ENCODE data around the gene MAGEA10. TPM values are rescaled to one million over a fixed set of nuclear protein-coding genes. Genes with fewer than 3 reads are reported as not detected.
"Not testable (repeated sequence)": the region's sequence is repeated elsewhere in the genome, so short reads cannot be mapped to it uniquely, and the experiment has no call there.

MAGEA10 gene
- total RNA-seq, 1 donor from 2014 or later, result not detected

DNA sequence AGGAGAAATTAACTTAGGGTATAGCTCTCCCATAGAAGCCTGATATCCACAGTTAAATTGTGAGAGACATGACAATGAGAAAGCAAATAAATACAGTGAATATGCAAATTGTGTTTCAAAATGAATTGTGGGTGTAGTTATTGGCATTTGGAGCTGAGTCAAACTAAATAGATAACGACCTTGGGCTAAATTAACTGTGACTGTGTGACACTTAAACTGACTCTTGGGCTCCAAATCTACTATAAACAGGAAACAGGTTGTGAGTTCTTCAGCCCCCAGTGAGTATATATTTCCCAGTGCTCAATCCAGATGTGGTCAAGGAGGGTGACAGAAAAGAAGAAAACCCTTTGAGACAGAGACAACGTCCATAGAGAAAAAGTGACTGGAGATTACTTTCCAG lies 11.3 kb upstream of the MAGEA10 start:
- no peaks in the 10 kb centered on the region for H3K36me3 ChIP-seq
- TF ChIP-seq, protein P1, sequence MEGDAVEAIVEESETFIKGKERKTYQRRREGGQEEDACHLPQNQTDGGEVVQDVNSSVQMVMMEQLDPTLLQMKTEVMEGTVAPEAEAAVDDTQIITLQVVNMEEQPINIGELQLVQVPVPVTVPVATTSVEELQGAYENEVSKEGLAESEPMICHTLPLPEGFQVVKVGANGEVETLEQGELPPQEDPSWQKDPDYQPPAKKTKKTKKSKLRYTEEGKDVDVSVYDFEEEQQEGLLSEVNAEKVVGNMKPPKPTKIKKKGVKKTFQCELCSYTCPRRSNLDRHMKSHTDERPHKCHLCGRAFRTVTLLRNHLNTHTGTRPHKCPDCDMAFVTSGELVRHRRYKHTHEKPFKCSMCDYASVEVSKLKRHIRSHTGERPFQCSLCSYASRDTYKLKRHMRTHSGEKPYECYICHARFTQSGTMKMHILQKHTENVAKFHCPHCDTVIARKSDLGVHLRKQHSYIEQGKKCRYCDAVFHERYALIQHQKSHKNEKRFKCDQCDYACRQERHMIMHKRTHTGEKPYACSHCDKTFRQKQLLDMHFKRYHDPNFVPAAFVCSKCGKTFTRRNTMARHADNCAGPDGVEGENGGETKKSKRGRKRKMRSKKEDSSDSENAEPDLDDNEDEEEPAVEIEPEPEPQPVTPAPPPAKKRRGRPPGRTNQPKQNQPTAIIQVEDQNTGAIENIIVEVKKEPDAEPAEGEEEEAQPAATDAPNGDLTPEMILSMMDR (IDR thresholded peaks at IDR 0.05), result no peak
- no peaks in the 10 kb centered on the region for H3K27me3 ChIP-seq (ENCODE audit: low read depth)
- H3K27ac ChIP-seq, result no peak overlapping the region
- no peak for DNase-seq
- no peaks in the 10 kb centered on the region for H3K9me3 ChIP-seq
- H3K4me1 ChIP-seq, result no peaks in the 10 kb centered on the region
- ATAC-seq, result no peak
- no peak overlapping the region for H3K4me3 ChIP-seq
- intact Hi-C loops (cut with DNase I), result no loop called here

GRCh38 chrX:152139589-152139988 lies 1.2 kb upstream of the MAGEA10 start:
- H3K36me3 ChIP-seq, result no peaks in the 10 kb centered on the region
- H3K4me1 ChIP-seq, result no peaks in the 10 kb centered on the region
- no peaks in the 10 kb centered on the region for H3K27me3 ChIP-seq (ENCODE audit: low read depth)
- H3K4me3 ChIP-seq, result no peak overlapping the region
- DNase-seq, result no peak
- intact Hi-C loops (cut with DNase I), result no loop called here
- H3K27ac ChIP-seq, result no peak overlapping the region
- ATAC-seq, result no peak
- TF ChIP-seq, protein P1 (IDR thresholded peaks at IDR 0.05), result no peak
- no peaks in the 10 kb centered on the region for H3K9me3 ChIP-seq

- intact Hi-C loops (cut with DNase I), result no loop called here
- DNase-seq (no peak), ATAC-seq (no peak)
- Histone ChIP-seq H3K36me3 (no peaks in the 10 kb centered on the region), H3K27me3 (ENCODE audit: low read depth) (no peaks in the 10 kb centered on the region), H3K4me3 (no peak overlapping the region), H3K4me1 (no peaks in the 10 kb centered on the region), H3K27ac (no peak overlapping the region), H3K9me3 (no peaks in the 10 kb centered on the region)
- TF ChIP-seq, protein P1 (IDR thresholded peaks at IDR 0.05), result no peak
Measured at GRCh38 chrX:152137771-152138387, 498 bp downstream of the MAGEA10 start.

GRCh38 chrX:152136312-152136711 lies 2.1 kb downstream of the MAGEA10 start:
- Histone ChIP-seq H3K27ac (no peak overlapping the region), H3K36me3 (no peaks in the 10 kb centered on the region), H3K9me3 (no peaks in the 10 kb centered on the region), H3K27me3 (ENCODE audit: low read depth) (no peaks in the 10 kb centered on the region), H3K4me3 (no peak overlapping the region), H3K4me1 (no peaks in the 10 kb centered on the region)
- intact Hi-C loops (cut with DNase I), result no loop called here
- no peak for ATAC-seq
- TF ChIP-seq, protein P1 (IDR thresholded peaks at IDR 0.05), result no peak
- no peak for DNase-seq

GRCh38 chrX:152131525-152131924 lies 6.9 kb downstream of the MAGEA10 start:
- no peak for DNase-seq
- Histone ChIP-seq H3K27ac (no peak overlapping the region), H3K27me3 (ENCODE audit: low read depth) (no peaks in the 10 kb centered on the region), H3K9me3 (no peaks in the 10 kb centered on the region), H3K4me3 (no peak overlapping the region), H3K36me3 (no peaks in the 10 kb centered on the region), H3K4me1 (no peaks in the 10 kb centered on the region)
- no peak for ATAC-seq
- TF ChIP-seq, protein P1 (IDR thresholded peaks at IDR 0.05), result no peak
- intact Hi-C loops (cut with DNase I), result no loop called here

DNA sequence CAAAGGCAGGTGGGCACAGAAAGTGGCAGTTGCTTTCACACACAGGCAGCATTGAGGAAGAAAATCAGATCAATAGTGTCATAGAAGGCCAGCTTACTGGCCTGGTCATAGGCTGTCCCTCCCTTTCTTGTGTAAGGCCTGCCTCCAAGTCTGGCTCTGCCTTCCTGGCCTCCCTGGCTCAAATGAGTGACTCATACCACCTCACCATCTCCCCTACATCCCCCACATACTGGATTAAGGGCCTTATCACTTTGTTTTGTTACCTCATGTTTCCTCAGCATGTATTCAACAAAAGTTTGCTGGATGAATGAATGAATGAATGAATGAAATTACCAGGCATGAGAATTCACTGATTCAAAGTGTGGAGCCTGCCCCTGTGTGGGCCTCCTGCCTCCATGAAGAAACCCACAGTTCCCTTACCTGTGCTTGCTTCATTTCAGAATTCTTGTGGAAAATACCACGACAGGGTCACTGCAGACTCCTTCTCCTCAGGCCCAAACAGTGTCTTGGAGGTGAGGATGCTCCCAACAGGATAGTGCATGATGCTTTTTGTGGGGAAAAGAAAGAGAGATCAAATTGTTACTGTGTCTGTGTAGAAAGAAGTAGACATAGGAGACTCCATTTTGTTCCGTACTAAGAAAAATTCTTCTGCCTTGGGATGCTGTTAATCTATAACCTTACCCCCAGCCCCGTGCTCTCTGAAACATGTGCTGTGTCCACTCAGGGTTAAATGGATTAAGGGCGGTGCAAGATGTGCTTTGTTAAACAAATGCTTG lies 9.1 kb downstream of the MAGEA10 start:
- DNase-seq; ATAC-seq; H3K36me3 ChIP-seq; H3K4me3 ChIP-seq; H3K9me3 ChIP-seq; H3K27ac ChIP-seq; H3K27me3 ChIP-seq (ENCODE audit: low read depth); intact Hi-C loops (cut with DNase I); H3K4me1 ChIP-seq: not testable (repeated sequence)
